Memory B cell (primary cell): ENCODE data around the gene HMGA1.
A peak's percentile ranks its signal among the peaks of the same experiment; 100 is the strongest.

Source experiments
- ATAC-seq: fragments of 150-1000 bp; cut with Tn5 transposase; 2 replicates; pipeline ENCODE4 v1.10.0; 2021; ENCODE audit warnings: low read depth, mild to moderate bottlenecking, moderate library complexity
- DNase-seq, 2 donors: peaks; one replicate each; pipeline ENCODE4 v3.0.0; 2022; ENCODE audit warnings: low spot score in 2 of 2
- H3K27ac Mint-ChIP-seq: one replicate; pipeline ENCODE4 v1.8.0; 2022; ENCODE audit warnings: mild to moderate bottlenecking, moderate library complexity, mixed read lengths
- H3K27me3 Mint-ChIP-seq: one replicate; pipeline ENCODE4 v1.8.0; 2022; ENCODE audit warnings: mixed read lengths
- H3K36me3 Mint-ChIP-seq: one replicate; pipeline ENCODE4 v1.8.0; 2022; ENCODE audit warnings: mild to moderate bottlenecking, mixed read lengths
- H3K4me1 Mint-ChIP-seq: one replicate; pipeline ENCODE4 v1.8.0; 2022; ENCODE audit warnings: mixed read lengths
- H3K4me3 Mint-ChIP-seq: one replicate; pipeline ENCODE4 v1.8.0; 2022; ENCODE audit warnings: mild to moderate bottlenecking, moderate library complexity, mixed read lengths
- H3K9me3 Mint-ChIP-seq: one replicate; pipeline ENCODE4 v1.8.0; 2022; ENCODE audit warnings: mixed read lengths

HMGA1 gene

DNA sequence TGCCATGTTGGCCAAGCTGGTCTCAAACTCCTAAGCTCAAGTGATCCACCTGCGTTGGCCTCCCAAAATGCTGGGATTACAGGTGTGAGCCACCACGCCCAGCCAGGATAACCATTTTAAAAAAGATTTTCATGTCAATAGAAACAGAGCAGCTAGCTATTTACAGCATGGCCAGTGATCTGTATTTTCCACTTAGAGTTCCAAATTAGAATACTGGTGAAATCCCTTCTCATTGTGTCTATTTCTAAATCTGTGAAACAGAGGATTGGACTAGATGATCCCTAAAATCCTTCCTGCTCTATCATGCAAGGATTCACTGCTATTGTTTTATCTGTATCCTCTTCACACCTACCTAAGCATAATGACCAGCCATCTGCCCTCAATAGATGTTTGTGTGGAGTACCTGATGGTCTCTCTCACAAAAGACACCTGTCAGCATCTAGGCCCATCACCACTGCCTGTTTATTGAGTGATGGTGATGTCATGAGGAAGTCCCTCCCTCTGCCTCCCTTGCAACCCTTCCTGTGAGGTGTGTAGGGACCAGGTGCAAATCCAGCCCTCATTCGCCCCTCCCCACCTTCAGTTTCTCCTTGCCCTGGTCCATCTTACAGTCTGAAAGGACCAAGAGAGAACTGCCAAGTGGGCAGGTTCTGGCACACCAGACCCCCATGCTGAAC lies 38.6 kb downstream of the HMGA1 start:
- H3K36me3 Mint-ChIP-seq: peaks cover 10% of the 10 kb centered on the region
- no peaks in the 10 kb centered on the region for H3K9me3 Mint-ChIP-seq
- ATAC-seq (peak; percentile 53), DNase-seq (no peak)
- H3K27me3 Mint-ChIP-seq: no peaks in the 10 kb centered on the region
- H3K27ac Mint-ChIP-seq: peak overlapping the region; percentile 59
- H3K4me3 Mint-ChIP-seq: no peak overlapping the region
- peaks cover 24% of the 10 kb centered on the region for H3K4me1 Mint-ChIP-seq

GRCh38 chr6:34276191-34276590 lies 39.5 kb downstream of the HMGA1 start:
- Mint-ChIP-seq H3K27me3 (no peaks in the 10 kb centered on the region), H3K27ac (no peak overlapping the region), H3K4me3 (no peak overlapping the region), H3K36me3 (peaks cover 10% of the 10 kb centered on the region), H3K9me3 (no peaks in the 10 kb centered on the region), H3K4me1 (peaks cover 24% of the 10 kb centered on the region)
- no peak for DNase-seq
- no peak for ATAC-seq

GRCh38 chr6:34276881-34277762 lies 40.4 kb downstream of the HMGA1 start:
- Mint-ChIP-seq H3K36me3 (peaks cover 13% of the 10 kb centered on the region), H3K4me1 (peaks cover 24% of the 10 kb centered on the region)

GRCh38 chr6:34277763-34278112 lies 41.1 kb downstream of the HMGA1 start:
- ATAC-seq: no peak
- Mint-ChIP-seq H3K4me3 (no peak overlapping the region), H3K9me3 (no peaks in the 10 kb centered on the region), H3K36me3 (peaks cover 13% of the 10 kb centered on the region), H3K4me1 (peaks cover 19% of the 10 kb centered on the region), H3K27me3 (no peaks in the 10 kb centered on the region), H3K27ac (peak overlapping the region; percentile 28)
- no peak for DNase-seq

More at GRCh38 chr6:34276881-34277762, 40.4 kb downstream of the HMGA1 start:
- DNase-seq: no peak
- peak overlapping the region; percentile 28 for H3K27ac Mint-ChIP-seq
- no peaks in the 10 kb centered on the region for H3K27me3 Mint-ChIP-seq
- H3K4me3 Mint-ChIP-seq: no peak overlapping the region
- no peak for ATAC-seq
- no peaks in the 10 kb centered on the region for H3K9me3 Mint-ChIP-seq

GRCh38 chr6:34278833-34279232 lies 42.2 kb downstream of the HMGA1 start:
- Mint-ChIP-seq H3K4me1 (peaks cover 14% of the 10 kb centered on the region), H3K36me3 (peaks cover 13% of the 10 kb centered on the region), H3K9me3 (no peaks in the 10 kb centered on the region), H3K27ac (no peak overlapping the region), H3K4me3 (no peak overlapping the region), H3K27me3 (no peaks in the 10 kb centered on the region)
- DNase-seq (no peak), ATAC-seq (no peak)

- Mint-ChIP-seq H3K4me3 (no peak overlapping the region), H3K27me3 (no peaks in the 10 kb centered on the region), H3K36me3 (peaks cover 18% of the 10 kb centered on the region), H3K27ac (no peak overlapping the region), H3K9me3 (no peaks in the 10 kb centered on the region), H3K4me1 (peaks cover 18% of the 10 kb centered on the region)
- ATAC-seq: no peak
- DNase-seq: no peak
Measured at GRCh38 chr6:34280216-34280615, 43.5 kb downstream of the HMGA1 start.

GRCh38 chr6:34281702-34282334 lies 45.1 kb downstream of the HMGA1 start:
- Mint-ChIP-seq H3K36me3 (peaks cover 24% of the 10 kb centered on the region), H3K4me3 (no peak overlapping the region)

DNA sequence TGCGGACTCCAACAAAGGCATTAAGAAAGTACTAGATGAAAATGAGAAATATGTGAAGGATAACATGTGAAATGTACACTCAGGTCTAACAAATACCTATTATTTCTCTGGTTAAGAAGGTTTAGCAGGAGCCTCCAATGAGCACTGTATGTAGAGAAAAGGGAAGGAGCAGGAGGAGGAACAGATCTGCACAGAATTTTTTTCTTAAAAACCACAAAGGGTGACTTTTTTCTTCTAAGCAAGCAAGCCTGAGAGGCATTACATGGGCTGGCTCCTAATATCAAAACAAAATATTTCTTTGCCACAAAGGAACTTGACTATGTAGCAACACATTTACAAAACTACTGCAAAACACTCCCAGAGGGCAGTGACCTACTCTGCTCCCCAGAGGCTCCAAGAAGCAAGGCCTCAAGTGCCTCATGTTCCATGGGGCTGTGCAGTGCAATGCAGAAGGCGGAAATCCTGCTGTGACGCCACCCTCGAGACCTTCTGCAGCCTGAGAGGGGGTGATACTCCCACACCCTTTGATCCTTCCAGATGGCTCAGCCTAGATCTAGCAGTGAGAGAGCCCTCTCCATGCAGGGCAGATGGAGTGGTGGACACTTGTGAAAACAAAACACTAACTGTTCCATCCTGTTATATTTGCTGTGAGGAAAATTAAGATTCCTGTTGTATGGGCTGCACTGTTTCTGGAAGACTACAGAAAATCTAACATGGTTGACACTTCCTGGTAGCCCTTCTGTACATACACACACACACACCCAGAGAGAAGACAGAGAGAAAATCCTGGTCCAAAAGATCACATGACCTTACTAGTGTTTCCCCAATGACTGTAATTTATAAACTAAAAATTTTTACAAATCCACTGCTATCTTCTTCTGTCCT lies 48.1 kb downstream of the HMGA1 start:
- DNase-seq (no peak), ATAC-seq (peak; percentile 49)
- Mint-ChIP-seq H3K27ac (peak overlapping the region; percentile 37), H3K36me3 (peaks cover 20% of the 10 kb centered on the region), H3K27me3 (no peaks in the 10 kb centered on the region), H3K4me1 (peaks cover 6% of the 10 kb centered on the region), H3K9me3 (no peaks in the 10 kb centered on the region), H3K4me3 (no peak overlapping the region)

More at GRCh38 chr6:34281702-34282334, 45.1 kb downstream of the HMGA1 start:
- Mint-ChIP-seq H3K27ac (no peak overlapping the region), H3K9me3 (no peaks in the 10 kb centered on the region), H3K4me1 (peaks cover 14% of the 10 kb centered on the region), H3K27me3 (no peaks in the 10 kb centered on the region)
- DNase-seq: no peak
- no peak for ATAC-seq

- H3K4me1 Mint-ChIP-seq: peaks cover 6% of the 10 kb centered on the region
- H3K9me3 Mint-ChIP-seq: no peaks in the 10 kb centered on the region
- no peak for DNase-seq
- H3K27me3 Mint-ChIP-seq: no peaks in the 10 kb centered on the region
- H3K4me3 Mint-ChIP-seq: no peak overlapping the region
- no peak overlapping the region for H3K27ac Mint-ChIP-seq
- ATAC-seq: no peak
- peaks cover 21% of the 10 kb centered on the region for H3K36me3 Mint-ChIP-seq
Measured at GRCh38 chr6:34285448-34286164, 48.9 kb downstream of the HMGA1 start.

GRCh38 chr6:34288581-34288980 lies 51.9 kb downstream of the HMGA1 start:
- Mint-ChIP-seq H3K4me1 (peaks cover 6% of the 10 kb centered on the region), H3K4me3 (no peak overlapping the region), H3K27me3 (no peaks in the 10 kb centered on the region), H3K9me3 (no peaks in the 10 kb centered on the region), H3K36me3 (peaks cover 31% of the 10 kb centered on the region), H3K27ac (no peak overlapping the region)
- no peak for DNase-seq
- ATAC-seq: no peak

DNA sequence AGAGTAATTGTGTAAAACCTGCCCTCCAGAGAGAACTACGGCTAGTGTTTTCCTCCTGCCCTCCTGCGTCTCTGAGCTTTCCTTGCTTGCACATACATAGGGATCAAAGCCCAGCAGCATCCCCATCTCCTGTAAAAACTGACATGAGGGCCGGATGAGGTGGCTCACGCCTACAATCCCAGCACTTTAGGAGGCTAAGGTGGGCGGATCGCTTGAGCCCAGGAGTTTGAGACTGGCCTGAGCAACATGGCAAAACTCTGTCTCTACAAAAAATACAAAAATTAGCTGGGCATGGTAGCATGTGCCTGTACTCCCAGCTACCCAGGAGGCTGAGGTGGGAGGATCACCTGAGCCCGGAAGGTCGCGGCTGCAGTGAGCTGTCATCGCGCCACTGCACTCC lies 52.5 kb downstream of the HMGA1 start:
- H3K27me3 Mint-ChIP-seq: no peaks in the 10 kb centered on the region
- peaks cover 34% of the 10 kb centered on the region for H3K36me3 Mint-ChIP-seq
- H3K9me3 Mint-ChIP-seq: no peaks in the 10 kb centered on the region
- no peak overlapping the region for H3K4me3 Mint-ChIP-seq
- H3K27ac Mint-ChIP-seq: no peak overlapping the region
- ATAC-seq (no peak), DNase-seq (no peak)
- peaks cover 6% of the 10 kb centered on the region for H3K4me1 Mint-ChIP-seq

- no peak overlapping the region for H3K27ac Mint-ChIP-seq
- DNase-seq: no peak
Measured at GRCh38 chr6:34292954-34293353, 56.3 kb downstream of the HMGA1 start.

GRCh38 chr6:34295721-34296120 lies 59.0 kb downstream of the HMGA1 start:
- Mint-ChIP-seq H3K36me3 (peaks cover 18% of the 10 kb centered on the region), H3K9me3 (no peaks in the 10 kb centered on the region), H3K27ac (peak overlapping the region; percentile 89), H3K4me3 (peak overlapping the region; percentile 65), H3K27me3 (no peaks in the 10 kb centered on the region), H3K4me1 (peaks cover 24% of the 10 kb centered on the region)
- DNase-seq: peak in 1 of 2 donors; percentile 14
- peak; percentile 98 for ATAC-seq

More at GRCh38 chr6:34292954-34293353, 56.3 kb downstream of the HMGA1 start:
- no peaks in the 10 kb centered on the region for H3K27me3 Mint-ChIP-seq
- ATAC-seq: no peak
- peaks cover 15% of the 10 kb centered on the region for H3K4me1 Mint-ChIP-seq
- H3K36me3 Mint-ChIP-seq: peaks cover 24% of the 10 kb centered on the region
- no peaks in the 10 kb centered on the region for H3K9me3 Mint-ChIP-seq
- H3K4me3 Mint-ChIP-seq: no peak overlapping the region
